NCI-H82 (cell line): ENCODE data around the gene IGSF21.

Experiments
- DNase-seq: peaks from one replicate; lab custom pipeline; 2025; lab: John Stamatoyannopoulos, UW

The IGSF21 gene

DNA sequence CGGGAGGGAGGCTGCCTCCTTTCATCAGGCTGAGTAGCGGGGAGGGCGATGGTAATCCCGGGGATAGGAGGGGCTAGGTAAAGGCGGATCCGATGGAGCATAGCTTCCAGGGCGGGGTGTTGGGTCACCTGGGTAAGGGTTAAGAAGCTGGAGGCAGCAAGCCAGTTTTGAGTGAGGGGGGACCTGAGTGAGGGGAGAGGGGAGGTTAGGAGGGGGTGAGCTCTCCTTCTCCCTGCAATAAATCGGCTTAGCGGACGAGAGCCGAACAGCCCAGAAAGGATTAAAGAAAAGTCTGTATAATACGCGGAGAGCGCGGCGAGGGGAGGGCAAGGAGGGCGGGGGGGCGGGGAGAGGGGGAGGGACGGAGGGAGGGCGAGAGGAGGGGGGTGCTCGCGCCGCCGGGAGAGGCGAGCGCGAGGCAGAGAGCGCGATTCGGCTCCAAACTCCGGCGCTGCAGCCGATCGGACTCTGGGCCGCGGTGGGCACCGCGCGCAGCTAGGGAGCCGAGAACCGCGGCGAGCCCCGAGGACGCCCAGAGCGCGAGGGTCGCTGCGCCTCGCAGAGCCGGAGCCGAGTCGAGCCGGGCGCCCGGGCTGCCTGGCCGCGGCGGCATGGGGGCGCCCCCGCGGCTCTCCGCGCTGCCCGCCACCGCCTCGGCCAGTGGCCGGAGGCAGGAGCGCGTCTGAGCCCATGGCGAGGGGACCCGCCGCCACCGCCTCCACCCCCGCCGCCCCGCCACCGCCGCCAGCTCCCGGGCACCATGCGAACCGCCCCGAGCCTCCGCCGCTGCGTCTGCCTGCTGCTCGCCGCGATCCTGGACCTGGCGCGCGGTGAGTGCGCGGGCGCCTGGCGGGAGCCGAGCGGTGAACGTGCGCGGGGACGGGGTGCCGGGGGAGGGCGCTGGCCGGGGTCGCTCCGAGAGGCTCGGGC, at the start of gene IGSF21:
Gene IGSF21 (plus strand): TSS at position 430 of the 930 bp plus-strand sequence. CDS start 331 bp downstream, at position 761.
- DNase-seq = peak; percentile 100

DNA sequence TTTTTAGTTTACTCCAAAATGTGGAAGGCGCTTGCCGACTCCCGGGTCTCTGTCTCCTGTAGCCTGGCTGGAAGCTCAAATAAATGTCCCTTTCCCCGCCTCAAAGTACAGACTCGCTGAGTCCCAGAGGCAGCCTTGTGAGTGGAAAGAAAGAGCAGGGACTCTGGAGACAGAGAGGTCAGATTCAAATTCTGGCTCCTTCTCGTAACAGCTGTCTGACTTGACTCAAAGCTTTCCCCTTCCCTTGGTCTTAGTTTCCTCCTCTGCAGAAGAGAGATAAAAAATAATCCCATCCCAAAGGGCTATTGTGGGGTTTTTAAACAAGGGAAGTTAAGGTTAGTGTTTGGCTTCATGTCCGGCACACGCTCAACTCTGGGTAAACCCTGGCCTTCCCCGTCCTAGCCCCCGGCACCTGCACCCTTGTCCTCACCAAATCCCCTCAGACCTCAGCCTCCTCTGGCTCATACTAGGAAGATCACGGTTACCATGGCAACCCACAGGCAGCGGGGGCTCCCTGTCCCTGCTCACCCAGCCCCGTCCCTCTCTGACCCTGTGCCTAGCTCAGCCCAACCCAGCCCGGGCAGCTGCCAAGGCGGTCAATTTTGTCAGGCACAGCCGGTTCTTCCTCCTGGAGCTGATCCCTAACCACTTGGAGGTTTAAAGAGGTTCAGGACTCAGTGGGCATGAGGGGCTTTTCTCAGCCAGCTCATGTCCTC, 49.2 kb upstream of the IGSF21 start:
- peak; percentile 29 for DNase-seq

DNA sequence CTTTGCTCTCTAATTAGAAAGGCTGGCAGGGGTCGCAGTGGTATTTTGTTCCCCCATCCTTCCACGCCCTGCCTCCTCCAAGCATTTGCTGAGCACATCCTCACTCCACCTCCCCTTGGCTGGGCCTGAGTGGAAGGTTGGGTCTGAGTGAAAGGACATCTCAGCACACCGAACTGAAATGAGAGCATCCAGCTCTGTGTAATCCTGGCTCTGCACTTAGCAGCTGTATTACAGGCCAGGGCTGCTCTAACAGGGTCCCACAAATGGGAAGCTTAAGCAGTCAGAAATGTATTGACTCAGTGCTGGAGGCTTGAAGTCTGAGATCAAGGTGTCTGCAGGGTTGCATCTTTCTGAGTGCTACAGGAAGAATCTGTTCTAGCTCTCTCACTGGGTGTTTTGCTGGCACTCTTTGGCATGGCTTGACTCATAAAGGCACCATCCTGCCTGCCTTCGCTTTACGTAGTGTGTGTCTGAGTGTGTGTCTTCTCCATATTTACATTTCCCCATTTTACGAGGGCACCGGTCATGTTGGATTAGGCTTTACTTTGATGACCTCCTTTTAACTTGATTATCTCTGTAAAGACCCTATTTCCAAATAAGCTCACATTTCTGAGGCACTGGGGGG, 48.5 kb upstream of the IGSF21 start:
- DNase-seq = peak; percentile 34

DNA sequence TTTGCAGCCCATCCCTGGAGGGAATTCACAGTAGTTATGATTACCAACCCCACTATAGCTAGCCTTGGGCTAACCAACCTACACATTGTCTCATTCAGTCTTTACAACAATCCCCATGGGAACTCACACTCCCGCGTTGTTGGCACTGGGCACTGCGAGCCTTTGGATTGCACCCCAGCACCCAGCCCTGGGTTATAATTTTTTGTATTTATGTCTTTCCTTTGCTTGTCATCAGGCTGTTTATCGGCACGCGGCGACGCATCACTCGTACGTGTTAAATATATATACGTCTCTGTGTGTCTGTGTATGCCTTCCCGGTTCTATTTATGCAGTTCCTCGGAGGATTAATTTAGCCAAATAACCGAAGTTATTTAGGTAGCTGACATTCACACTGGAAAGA, 47.2 kb upstream of the IGSF21 start:
- no peak for DNase-seq

DNA sequence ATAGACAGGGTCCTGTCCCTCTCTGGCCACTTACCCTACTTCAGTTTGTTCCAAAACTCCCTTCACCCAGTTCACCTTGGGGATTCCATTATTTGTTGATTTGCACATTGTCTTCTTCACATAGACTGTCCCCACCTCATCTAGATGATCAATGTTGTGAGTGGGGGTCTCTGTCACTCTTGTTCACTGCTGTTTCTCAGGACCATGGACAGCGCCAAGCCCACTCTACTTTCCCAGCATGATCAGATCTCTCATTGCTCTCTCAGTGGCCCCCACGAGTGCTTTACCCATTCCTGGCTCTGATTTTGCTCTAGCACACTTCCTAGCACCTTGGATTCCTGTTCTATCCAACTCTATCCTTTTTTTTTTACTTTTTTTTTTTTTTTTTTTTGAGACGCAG, 45.4 kb upstream of the IGSF21 start:
- DNase-seq = no peak

DNA sequence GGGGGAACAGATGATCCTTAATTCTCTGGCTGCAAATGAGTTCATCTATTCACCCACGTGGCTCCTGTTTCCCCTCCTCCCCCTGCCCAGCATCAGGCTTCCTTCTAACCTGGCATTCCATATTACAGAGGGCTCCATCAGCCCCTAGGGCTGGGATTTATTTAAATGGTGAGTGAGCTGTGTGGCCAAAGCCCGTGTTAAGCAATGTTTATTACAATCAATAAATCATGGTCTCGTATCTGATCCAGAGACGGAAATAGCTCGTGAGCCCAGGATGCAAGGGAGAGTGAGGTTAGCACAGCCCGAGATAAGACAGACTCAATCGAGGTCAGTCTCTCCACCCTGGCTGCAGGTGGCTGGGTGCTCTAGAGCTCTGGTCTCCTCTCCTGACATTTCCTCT, 43.1 kb upstream of the IGSF21 start:
- DNase-seq = no peak

DNA sequence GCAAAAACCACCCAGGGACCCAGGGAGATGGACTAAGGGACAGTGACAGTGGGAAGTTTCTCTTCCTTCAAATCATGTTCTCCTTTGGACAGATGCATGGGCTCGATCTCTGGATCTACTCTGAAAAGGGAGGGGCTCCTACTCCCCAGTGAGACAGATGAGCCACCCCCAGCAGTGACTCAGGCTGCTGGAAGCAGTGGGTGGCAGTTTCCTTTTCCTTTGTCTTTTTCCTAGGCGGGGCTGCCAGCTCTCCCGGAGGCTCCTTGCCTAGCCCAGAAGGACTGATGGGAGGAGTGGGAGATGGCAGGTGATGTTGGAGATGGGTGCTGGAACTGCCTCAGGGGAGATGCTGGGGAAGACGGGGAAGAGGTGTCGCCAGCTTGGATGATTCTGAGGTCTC, 41.0 kb upstream of the IGSF21 start:
- no peak for DNase-seq

DNA sequence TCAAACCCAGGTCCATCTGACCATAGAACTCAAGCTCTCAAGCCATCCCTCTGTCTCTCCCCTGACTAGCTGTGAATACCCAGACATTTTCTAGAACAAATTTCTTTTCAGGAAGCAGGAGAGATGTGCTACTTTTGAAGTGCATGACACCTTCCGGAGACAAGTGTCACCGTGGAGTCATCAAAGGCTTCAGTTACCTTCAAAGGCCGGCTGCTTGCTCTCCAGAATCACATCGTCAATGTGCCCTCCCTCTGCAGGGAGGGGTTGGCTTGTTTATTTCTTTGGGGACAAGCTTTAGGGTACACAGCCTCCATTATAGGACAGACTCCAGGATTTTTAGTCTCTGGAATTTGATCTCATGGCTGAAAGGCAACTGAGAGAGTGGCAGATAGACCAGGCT, 37.7 kb upstream of the IGSF21 start:
- no peak for DNase-seq

DNA sequence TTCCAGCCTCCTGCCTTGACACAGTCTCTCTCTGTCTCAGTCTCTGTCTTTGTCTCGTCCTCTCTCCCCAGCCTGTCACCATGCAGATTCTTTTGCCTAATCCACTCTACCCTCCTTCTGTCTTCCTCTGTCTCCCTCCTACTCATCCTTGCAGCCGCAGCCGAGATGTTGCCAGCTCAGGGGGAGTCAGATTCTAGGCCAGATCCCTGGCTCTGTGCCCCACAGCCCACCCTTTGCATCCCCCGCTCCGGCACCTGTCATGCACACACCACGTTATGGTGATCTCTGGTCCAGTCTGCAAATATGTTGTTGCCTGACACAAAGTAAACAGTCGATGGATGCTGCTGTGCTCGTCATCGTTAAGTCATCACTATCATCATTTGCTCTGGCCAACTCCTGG, 35.5 kb upstream of the IGSF21 start:
- DNase-seq = no peak

DNA sequence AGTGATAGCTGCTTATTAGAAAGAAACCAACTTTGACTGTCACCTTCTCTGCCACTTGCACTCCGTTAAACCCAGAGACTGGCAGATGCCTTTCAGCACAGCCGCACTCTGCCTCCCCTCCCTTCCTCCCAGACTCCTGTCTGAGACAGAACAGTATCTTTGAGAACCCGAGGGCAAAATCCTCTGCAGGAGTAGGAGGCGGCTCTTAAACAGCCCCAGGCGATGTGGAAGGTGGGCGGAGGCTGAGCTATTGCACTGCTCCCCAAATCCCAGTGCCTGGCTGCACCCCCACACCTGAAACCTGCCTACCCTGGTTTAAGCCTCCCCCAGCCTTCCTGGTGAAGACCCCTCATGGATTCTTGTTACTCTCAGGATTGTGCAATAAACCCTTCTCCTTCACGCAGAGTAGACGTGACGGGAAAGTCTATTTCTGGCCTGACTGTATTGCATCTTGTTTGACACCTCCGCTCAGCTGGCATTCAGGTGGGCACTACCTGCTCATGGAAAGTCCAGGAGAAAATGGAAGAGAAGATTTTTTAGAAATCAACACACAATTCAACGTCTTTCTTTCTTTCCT, 34.4 kb upstream of the IGSF21 start:
- DNase-seq = no peak

DNA sequence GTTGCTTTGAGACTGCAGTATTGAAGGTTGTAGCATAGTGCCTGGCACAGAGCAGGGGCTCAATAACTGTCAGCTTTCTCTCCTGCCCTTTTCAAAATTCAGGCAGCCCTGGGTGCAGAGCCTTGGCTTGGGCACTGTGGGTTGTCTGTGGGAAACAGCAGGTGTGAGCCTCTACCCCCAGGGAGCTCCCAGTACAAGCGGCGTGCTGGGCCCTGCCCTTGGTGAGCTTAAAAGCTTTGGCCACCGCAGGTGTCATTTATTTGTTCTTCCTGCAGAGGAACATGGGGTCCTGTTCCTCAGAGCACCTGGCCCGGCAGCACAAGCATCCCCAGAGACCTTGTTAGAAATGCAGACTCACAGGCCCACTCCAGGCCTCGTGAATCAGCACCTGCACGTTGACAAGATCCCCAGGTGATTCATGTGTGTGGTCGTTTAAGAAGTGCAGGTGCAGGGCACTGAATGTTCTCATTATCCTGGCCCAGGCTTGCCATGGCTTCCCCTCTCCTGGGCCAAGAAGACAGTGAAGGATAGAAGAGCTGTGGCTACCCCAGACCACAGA, 29.9 kb upstream of the IGSF21 start:
- peak; percentile 24 for DNase-seq

DNA sequence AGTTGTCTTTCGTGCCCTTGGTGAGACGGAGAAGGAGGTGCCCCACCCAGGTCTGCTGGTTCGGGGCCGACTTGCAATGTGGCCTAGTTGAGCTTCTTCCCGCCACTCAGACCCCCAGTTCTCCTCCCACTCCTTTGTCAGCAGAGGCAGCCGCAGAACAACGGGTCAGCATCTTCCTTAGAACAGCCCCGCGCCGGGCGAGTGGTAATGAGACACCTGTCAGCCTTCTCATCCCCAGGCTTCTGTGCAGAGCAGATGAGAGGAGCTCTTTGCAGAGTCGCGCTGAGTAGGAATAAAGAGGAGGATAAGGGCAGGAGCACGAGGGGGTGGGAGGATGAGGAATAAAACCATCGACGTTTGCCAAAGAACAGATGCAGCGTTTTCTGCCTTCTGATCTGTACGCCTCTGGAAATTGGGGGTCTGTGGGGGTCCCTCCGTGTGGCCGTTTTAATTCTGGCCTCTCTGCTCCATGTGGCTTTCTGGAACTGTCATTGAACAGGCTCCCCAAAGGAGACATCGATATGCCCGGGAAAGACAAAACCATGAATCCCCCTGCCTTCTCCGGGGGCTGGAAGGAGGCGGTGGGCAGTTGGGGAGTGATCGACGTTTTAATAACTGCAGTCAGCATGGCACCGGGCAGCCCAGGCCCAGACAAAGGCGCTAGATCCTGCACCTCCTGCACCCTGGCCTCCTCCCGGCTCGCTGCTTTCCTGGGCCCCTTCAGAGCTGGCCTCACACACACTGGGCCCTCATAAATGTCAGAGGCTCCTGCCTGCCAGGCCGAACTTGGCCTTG, 27.5 kb upstream of the IGSF21 start:
- DNase-seq = peak; percentile 32

DNA sequence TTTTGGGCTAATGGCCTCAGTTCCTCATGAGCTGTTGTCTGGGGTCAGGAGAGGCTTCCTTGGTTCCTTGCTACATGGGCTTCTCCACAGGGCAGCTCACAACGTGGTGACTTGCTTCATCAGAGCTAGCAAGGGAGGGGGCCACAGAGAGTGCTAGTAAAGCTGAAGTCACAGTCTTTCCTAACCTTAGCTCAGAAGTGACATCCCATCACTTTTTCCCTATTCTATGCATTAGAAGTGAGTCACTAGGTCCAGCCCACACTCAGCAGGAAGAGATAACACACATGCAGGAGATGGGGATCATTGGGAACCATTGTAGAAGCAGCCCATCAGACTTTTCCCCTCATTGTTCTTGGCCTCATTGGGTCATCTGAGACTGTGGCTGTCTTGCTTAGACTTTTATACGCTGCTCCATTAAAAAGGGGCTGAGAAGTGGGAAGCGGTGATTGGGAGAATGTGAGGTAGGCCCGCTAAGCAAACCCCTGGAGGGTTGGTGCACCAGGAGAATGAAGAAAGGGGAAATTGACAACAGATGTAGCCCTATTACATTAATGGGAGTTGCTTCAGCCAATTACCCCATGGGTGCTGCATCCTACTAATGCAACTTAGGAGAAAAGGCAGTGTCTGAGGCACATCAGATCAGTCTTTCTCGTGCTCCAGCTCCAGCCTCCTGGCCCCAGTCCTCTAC, 22.1 kb upstream of the IGSF21 start:
- DNase-seq = peak; percentile 59

DNA sequence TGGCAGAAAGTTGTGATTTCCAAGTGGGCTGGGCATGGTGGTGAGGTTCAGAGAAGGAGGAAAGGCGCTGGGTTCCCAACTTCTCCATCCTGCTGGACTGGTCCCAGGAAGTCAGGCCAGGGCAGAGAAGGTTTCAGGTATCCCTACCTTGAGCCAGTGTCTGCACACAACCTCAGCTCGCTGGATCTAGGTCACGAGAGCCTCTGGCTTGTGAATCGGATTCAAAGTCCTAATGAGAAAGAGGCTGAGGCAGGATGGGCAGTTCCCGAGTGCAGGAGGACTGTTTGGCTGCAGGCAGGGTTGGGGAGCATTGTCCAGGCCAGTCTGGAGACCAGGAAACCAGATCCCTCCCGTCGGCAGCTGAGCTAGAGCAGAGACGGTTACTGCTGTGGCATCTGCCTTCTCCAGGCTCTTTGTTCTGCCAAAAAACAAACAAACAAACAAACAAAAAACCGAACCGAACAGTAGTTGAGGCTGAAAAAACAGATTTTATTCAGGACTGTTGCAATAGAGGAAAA, 19.5 kb upstream of the IGSF21 start:
- DNase-seq = no peak

DNA sequence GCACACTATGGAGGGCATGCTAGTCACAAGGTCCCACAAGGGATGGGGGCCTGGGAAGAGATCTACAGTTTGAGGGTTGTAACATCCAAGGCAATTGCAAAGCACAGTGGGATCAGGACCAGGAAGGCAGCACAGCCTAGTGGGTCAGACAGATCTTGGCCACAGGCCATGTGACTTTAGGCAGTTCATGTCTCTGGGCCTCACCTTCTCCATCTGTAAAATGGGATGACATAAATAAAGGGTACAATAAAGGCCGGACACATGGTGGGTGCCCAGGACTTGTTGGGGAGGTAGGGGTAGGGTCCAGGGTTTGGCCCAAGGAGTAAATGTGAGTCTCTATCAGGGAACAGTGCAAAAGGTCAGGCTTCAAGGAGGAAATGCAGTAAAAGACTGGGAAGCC, 18.1 kb upstream of the IGSF21 start:
- DNase-seq = no peak

DNA sequence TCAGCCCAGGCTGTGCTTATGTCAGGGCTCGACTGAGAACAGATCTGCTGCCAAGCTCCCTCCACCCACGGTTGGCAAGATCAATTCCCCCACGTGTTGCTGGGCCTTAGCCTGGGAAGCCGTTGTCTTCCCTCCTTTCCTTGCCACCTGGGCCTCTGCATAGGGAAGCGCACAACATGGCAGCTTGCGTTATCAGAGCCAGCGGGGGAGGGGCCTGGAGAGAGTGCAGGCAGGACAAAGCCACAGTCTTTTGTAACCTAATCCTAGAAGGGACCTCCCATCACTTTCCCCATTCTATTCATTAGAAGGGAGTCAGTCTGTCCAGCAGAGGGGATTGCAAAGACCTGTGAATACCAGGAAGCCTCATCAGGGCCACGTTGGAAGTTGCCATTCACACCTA, 17.0 kb upstream of the IGSF21 start:
- peak; percentile 93 for DNase-seq

DNA sequence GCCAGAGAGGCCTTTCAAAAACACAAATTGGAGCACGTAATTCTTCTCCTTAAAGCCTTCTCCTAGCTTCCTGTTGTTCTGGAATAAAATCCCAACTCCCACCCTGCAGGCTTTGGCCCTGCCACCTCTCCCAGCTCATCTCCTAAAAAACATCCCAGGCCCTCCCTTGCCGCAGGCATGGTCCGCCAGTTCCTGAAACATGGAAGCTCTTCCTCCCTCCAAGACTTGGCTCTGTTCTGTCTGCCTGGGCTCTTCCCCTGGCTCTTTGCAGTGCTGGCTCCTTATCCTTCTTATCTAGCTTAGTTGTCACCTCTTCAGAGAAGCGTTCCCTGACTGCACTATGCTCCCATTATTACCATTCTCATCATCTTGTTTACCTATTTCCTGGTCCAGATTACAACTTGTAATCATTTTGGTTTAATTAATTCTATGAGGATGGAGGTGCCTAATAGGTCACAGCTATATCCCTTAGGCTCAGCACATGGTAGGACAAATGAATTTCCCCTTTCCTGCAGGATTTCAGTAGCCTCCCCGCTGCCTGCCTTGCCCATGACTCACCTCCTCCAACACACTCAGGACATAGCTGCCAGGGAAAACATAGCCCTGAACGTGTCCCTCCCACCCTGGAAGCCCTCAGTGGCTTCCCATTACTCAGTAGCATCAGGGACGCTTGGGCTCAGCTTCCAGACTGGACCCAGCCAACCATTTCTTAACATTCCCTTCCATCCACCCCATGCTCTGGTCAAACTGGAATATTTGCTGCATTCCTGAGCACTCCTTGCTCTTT, 15.7 kb upstream of the IGSF21 start:
- peak; percentile 62 for DNase-seq

DNA sequence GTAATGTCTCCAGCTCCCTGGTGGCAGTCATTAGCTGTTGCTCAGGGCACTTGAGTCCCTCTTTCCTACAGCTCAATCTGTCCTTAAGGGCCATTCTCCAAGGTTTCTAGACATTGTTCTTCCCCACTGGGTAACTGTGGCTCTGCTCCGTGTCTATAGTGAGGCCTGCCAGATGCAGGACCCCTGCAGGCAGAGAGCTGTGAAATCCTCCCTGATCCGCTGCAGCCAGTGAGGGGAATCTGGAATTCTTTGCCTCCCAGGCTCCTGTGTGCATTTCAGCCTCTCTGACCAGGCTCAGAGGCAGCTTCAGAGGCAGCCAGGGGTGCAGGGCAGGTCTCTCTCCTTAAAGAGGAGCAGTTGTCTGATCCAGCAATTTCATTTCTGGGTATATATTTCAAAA, 14.4 kb upstream of the IGSF21 start:
- DNase-seq = no peak

DNA sequence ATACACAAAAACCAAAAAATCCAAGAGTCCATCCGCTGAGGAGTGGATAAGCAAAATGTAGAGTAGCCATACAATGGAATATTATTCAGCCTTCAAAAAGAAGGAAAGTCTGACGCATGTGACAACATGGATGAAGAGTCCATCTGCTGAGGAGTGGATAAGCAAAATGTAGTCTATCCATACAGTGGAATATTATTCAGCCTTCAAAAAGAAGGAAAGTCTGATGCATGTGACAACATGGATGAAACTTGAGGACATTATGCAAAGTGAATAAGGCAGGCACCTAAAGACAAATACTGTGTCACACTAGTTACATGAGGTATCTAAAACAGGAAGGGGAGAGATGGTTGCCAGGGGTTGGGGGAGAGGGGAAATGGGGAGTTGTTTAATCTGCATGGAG, 14.0 kb upstream of the IGSF21 start:
- DNase-seq = no peak

DNA sequence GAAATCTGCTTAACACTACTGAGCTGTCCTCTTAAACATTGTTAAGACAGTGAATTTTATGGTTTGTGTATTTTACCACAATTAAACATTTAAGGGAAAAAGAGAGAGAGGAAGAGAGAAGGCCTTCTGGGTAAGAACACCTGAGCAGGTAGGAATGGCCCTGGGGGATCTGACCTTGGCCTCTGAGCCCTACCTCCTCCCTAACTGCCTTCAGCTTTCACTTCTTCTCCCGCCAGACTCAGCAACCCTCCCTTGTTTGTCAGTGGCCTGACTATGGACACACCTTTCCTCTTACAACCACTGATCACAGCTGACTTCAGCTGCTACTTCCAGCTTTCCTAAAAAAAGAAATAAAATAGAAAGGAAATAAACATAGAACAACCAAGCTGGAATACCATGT, 13.5 kb upstream of the IGSF21 start:
- DNase-seq = no peak
